CD4-positive, alpha-beta T cell (primary cell): Measurements from ENCODE around the gene S100A6. TPM values are rescaled to one million over a fixed set of nuclear protein-coding genes. Genes with fewer than 3 reads are reported as not detected.

Source experiments
- ATAC-seq: fragments of 200-7000 bp; cut with Tn5 transposase; one replicate; pipeline ENCODE4 v1.10.0; 2022; ENCODE audit warnings: mild to moderate bottlenecking; ENCODE audit not compliant: poor library complexity
- CTCF ChIA-PET: fragments of 350-600 bp; sonication (Branson Sonifier 250); formaldehyde crosslinking; loops from one replicate; lab custom pipeline; 2021; ENCODE audit warnings: antibody characterized with exemption, inconsistent platforms; lab: Charles Lee
- POLR2A ChIA-PET: fragments of 350-600 bp; sonication (Branson Sonifier 250); formaldehyde crosslinking; loops from one replicate; lab custom pipeline; 2021; ENCODE audit warnings: antibody characterized with exemption, inconsistent platforms; lab: Charles Lee
- DNase-seq, 14 experiments: peaks; one replicate each; pipeline ENCODE4 v3.0.0-alpha.2; 2013 to 2020; ENCODE audit warnings: mixed read lengths in 2 of 14
- H3K27ac ChIP-seq, 2 donors: one replicate each; pipeline versions ENCODE4 v1.5.1 to v1.7.0; 2013; ENCODE audit warnings: low read length in 2 of 2, low read depth in 1 of 2, mild to moderate bottlenecking in 1 of 2
- H3K27me3 ChIP-seq, 2 experiments: 1 replicate in 1 of 2; 2 replicates in 1 of 2; pipeline versions ENCODE4 v1.6.1 to v1.7.0; 2013; ENCODE audit warnings: low read length in 2 of 2, control low read depth in 1 of 2, mild to moderate bottlenecking in 1 of 2, moderate library complexity in 1 of 2; ENCODE audit not compliant: insufficient read depth in 2 of 2, control insufficient read depth in 1 of 2
- H3K36me3 ChIP-seq: one replicate; pipeline ENCODE4 v1.6.1; 2013; ENCODE audit warnings: low read length, control low read depth; ENCODE audit not compliant: insufficient read depth
- H3K4me1 ChIP-seq: one replicate; pipeline ENCODE4 v1.6.1; 2013; ENCODE audit warnings: low read length, control low read depth; ENCODE audit not compliant: insufficient read depth
- H3K4me3 ChIP-seq: one replicate; pipeline ENCODE4 v1.5.1; 2013; ENCODE audit warnings: mild to moderate bottlenecking, low read length, moderate library complexity
- H3K9me3 ChIP-seq, 2 experiments: 1 replicate in 1 of 2; 2 replicates in 1 of 2; pipeline versions ENCODE4 v1.6.1 to v1.7.0; 2013; ENCODE audit warnings: low read length in 2 of 2, mild to moderate bottlenecking in 2 of 2, control low read depth in 1 of 2, moderate library complexity in 1 of 2; ENCODE audit not compliant: control insufficient read depth in 1 of 2, insufficient read depth in 1 of 2
- H3K27ac Mint-ChIP-seq: one replicate; pipeline ENCODE4 v1.8.0; 2020; ENCODE audit warnings: mixed read lengths
- H3K27me3 Mint-ChIP-seq: one replicate; pipeline ENCODE4 v1.8.0; 2021; ENCODE audit warnings: mixed read lengths
- H3K36me3 Mint-ChIP-seq: one replicate; pipeline ENCODE4 v1.8.0; 2021; ENCODE audit warnings: low read depth, mixed read lengths
- H3K4me1 Mint-ChIP-seq: one replicate; pipeline ENCODE4 v1.8.0; 2021; ENCODE audit warnings: low read depth, mixed read lengths
- H3K4me3 Mint-ChIP-seq: one replicate; pipeline ENCODE4 v1.8.0; 2020; ENCODE audit warnings: mild to moderate bottlenecking, mixed read lengths
- H3K9me3 Mint-ChIP-seq: one replicate; pipeline ENCODE4 v1.8.0; 2020; ENCODE audit warnings: mixed read lengths
- CTCF ChIP-seq: fragments of 200-600 bp; IDR thresholded peaks from one replicate; pipeline ENCODE4 v1.8.0; 2022; ENCODE audit warnings: antibody characterized with exemption, mild to moderate bottlenecking
- intact Hi-C, 2 experiments: fragments of 100-400 bp; cut with DNase I in 1 of 2; cut with micrococcal nuclease in 1 of 2; formaldehyde crosslinking; loops; one replicate each; pipeline versions ENCODE4 v1.15.1 to v1.9.0; 2023 to 2025; cut with DNase I, micrococcal nuclease
- total RNA-seq, 174 experiments: library from RNA in 2 of 174; stranded (reverse) in 2 of 174; gene quantifications; one replicate each; pipeline ENCODE4 v1.2.3 and lab custom pipeline; 2021 to 2026

The S100A6 gene
- total RNA-seq, 2 experiments from 2014 or later, result 172 to 175 TPM

- TF ChIP-seq CTCF, result no peak
- H3K4me3 Mint-ChIP-seq, result no peak overlapping the region
- no peak for ATAC-seq
- no peaks in the 10 kb centered on the region for H3K9me3 ChIP-seq
- no peaks in the 10 kb centered on the region for H3K9me3 Mint-ChIP-seq
- CTCF ChIA-PET, result no interaction called here
- peaks cover 3% of the 10 kb centered on the region for H3K4me1 ChIP-seq
- no peak for DNase-seq
- POLR2A ChIA-PET, result no interaction called here
- H3K27me3 ChIP-seq, result peaks cover 2 to 8% of the 10 kb centered on the region in 2 experiments
- peaks cover 25% of the 10 kb centered on the region for H3K27me3 Mint-ChIP-seq
- no peak overlapping the region for H3K27ac Mint-ChIP-seq
- no peaks in the 10 kb centered on the region for H3K36me3 ChIP-seq
- H3K4me3 ChIP-seq, result no peak overlapping the region
- no peaks in the 10 kb centered on the region for H3K36me3 Mint-ChIP-seq
- intact Hi-C loops, result no loop called here
- H3K27ac ChIP-seq, result no peak overlapping the region
- no peaks in the 10 kb centered on the region for H3K4me1 Mint-ChIP-seq
These were observed 37.0 kb downstream of the S100A6 start for GRCh38 chr1:153498746-153499145.

GRCh38 chr1:153495536-153495935 is 40.3 kb downstream of the S100A6 start:
- no peaks in the 10 kb centered on the region for H3K9me3 Mint-ChIP-seq
- POLR2A ChIA-PET, result no interaction called here
- Histone ChIP-seq H3K36me3 (no peaks in the 10 kb centered on the region), H3K27ac (no peak overlapping the region), H3K27me3 (peaks cover 2 to 11% of the 10 kb centered on the region in 2 experiments), H3K4me3 (no peak overlapping the region), H3K4me1 (peaks cover 3% of the 10 kb centered on the region), H3K9me3 (no peaks in the 10 kb centered on the region)
- H3K36me3 Mint-ChIP-seq, result no peaks in the 10 kb centered on the region
- CTCF ChIA-PET, result interaction anchor here (1.3 to 2.1 kb wide), 2 partner anchors 30 to 73 kb away, joined by 3 to 7 read pairs; no protein-coding TSS in a partner anchor
- H3K4me3 Mint-ChIP-seq, result no peak overlapping the region
- H3K27me3 Mint-ChIP-seq, result peaks cover 35% of the 10 kb centered on the region
- no peaks in the 10 kb centered on the region for H3K4me1 Mint-ChIP-seq
- TF ChIP-seq CTCF, result no peak
- intact Hi-C loops, result loop anchor here in 1 of 2 experiments (1.0 kb wide), 1 partner anchor 143 kb away; no protein-coding TSS in a partner anchor
- H3K27ac Mint-ChIP-seq, result no peak overlapping the region
- ATAC-seq (no peak), DNase-seq (no peak)

GRCh38 chr1:153494976-153495535 is 40.7 kb downstream of the S100A6 start:
- peak; percentile 90 for TF ChIP-seq CTCF
- H3K4me3 Mint-ChIP-seq, result no peak overlapping the region
- Histone ChIP-seq H3K4me1 (peaks cover 3% of the 10 kb centered on the region), H3K27ac (no peak overlapping the region), H3K9me3 (no peaks in the 10 kb centered on the region), H3K4me3 (no peak overlapping the region), H3K36me3 (no peaks in the 10 kb centered on the region), H3K27me3 (peaks cover 2 to 11% of the 10 kb centered on the region in 2 experiments)
- DNase-seq, result peak; percentile 55 to 82 (median 68)
- H3K9me3 Mint-ChIP-seq, result no peaks in the 10 kb centered on the region
- H3K27ac Mint-ChIP-seq, result no peak overlapping the region
- H3K36me3 Mint-ChIP-seq, result no peaks in the 10 kb centered on the region
- H3K4me1 Mint-ChIP-seq, result no peaks in the 10 kb centered on the region
- ATAC-seq, result peak; percentile 72
- peaks cover 39% of the 10 kb centered on the region for H3K27me3 Mint-ChIP-seq
- CTCF ChIA-PET, result interaction anchor here (1.3 to 2.7 kb wide), 3 partner anchors 29 to 142 kb away, joined by 3 to 10 read pairs (median 7); no protein-coding TSS in a partner anchor
- POLR2A ChIA-PET, result interaction anchor here (0.8 kb wide), 1 partner anchor 133 kb away, joined by 3 read pairs; no protein-coding TSS in a partner anchor
- intact Hi-C loops, result loop anchor here in 1 of 2 experiments (1.0 kb wide), 1 partner anchor 143 kb away; no protein-coding TSS in a partner anchor
